NCI-H1092 treated with DMSO at 0.1 percent for 48 hours (cell line): ENCODE measurements around the gene FGFR2.

ENCODE experiments used
- DNase-seq: peaks from one replicate; lab custom pipeline; 2025; lab: John Stamatoyannopoulos, UW

The FGFR2 gene

DNA sequence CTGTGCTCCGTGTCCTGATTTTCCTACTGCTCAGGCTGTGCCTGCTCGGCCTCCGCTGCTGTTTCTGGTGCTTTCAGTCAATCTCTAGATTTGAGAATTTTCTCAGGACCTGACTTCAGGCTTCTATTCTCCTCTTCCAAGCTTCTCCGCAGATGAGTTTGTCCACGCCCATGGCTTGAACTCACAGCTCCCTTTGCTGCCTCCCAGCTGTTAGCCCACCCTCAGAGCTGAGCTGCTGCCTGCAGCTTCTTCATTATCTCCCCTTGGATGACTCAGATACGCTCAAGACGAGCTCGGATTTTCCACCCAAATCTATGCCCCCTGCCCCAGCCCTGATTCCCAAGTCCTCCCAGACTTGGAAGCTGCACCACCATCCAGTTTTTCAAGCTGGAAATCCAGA, 104.7 kb downstream of the FGFR2 start:
- DNase-seq = no peak

DNA sequence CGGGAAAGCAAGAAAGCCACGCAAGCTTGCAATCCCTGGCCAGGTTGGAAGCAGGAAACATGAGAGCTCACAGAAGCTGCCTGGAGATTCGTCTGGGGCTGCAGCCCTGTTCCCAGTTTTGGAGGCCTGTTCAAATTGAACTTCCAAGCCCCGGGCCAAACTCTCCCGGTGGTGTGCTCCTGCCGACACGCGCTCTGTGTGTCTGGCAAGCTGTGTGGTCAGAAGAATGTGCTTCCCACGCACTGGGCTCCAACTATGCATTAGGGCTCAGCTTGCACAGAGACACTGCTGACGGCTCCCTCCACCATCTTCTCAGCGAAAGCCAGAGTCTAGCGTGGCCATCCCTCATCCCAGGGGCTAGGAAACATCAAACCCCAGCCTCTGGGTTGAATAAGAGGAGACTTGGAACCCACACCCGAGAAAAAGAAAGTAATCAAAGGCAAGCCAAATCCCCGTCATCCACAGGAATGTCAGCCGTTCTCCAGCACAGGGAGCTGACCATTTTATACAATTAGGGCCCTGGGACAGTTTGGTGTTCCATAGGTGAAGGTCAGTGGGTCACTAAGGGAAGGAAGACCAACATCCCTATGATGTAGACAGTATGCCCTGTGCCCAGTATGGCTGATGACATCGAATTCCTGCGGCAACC, 107.2 kb downstream of the FGFR2 start:
- no peak for DNase-seq

- DNase-seq = no peak
These were observed 112.7 kb downstream of the FGFR2 start for GRCh38 chr10:121485436-121486139.

DNA sequence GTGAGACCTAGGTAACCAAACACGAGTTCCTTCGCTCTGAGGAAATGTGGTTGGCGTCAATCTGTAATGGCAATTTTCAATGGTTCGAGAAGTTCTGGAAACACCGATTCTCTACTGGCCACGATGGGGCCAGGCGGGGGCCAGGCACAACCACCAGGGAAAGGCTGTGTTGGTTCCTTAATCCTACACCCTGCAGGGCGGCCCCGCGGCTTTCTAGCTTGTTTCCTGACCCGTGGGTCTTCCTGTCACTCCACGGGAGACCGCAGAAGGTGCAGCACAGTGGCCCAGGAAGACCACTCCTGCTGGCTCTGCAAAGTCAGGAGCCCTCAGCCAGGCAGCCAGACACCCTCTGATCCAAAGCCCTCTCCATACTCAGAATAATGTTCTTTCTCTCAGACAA, 113.4 kb downstream of the FGFR2 start:
- DNase-seq = no peak

DNA sequence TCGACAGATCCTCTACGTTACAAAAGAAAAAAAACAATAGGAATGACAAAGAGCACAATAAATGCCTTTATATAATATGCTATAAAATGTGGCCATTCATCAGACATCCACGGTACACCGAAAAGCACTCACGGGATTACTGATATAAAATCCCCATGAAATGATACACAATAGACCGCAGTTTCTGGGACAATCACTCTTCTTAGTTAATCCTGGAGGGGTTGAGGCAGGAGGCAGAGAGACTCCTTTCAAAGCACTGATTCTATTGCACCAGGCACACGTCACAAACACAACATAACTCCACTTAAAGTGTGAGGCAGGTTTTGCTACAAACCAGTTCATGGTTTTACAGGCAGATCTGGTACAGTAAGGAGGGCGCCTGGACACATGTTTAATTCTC, 113.8 kb downstream of the FGFR2 start:
- DNase-seq = no peak

DNA sequence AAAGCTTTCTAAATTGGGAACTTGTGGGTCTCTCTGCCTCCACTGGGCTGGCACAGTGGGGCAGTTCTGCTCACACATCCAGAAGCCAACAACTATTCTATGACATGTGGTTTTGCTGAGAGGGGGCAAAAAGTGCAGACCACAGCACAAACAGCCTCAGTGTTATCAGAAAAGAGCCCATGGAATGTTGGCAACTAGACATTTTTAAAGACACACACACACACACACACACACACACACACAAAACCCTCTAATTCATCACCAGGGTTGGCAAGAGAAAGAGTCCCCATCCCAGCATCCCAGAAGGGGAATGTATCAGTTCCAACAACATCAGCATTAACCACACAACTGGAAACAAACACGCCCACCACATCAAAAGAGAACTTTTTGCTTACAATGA, 117.1 kb downstream of the FGFR2 start:
- DNase-seq = no peak

- no peak for DNase-seq
These were observed 119.7 kb downstream of the FGFR2 start for GRCh38 chr10:121478556-121478955.

DNA sequence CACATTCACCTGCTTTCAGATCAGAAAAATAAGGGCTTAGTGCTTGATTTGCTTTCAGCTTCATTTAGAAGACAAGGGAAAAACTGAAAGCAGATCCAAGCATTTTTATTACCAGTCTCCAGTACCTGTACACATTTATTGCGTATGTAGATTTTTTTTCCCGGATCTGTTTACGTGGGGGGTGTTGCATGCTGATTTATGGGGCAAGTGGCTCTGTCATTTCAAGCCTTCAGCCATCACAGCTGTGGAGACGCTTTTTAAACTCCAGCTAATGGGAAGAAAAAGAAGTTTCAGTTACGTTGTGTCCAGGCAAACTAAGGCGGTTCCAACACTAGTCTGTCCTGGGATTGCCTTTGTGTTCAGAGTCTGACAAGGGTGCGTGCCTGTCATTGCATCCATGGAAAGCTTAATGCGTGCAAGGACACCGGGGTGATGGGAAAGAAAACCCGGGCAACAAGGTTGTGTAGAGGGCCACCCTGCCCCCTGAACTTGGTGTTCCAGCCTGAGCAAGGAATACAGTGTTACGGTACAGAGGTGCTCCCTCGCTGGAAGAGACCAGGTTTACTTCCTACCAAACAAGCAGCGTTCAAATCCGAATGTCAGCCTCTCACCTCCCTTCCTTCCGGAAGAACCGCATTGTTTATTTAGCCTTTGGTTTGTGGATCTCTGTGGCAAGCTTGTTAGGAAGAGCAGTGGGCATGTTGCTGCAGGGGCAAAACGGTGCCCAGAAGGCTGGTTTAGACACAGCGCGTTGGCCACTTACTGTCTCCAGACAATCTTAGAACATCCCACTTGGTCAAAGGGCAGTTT, 128.2 kb downstream of the FGFR2 start:
- DNase-seq = no peak

GRCh38 chr10:121468726-121469125, 129.5 kb downstream of the FGFR2 start:
- no peak for DNase-seq

DNA sequence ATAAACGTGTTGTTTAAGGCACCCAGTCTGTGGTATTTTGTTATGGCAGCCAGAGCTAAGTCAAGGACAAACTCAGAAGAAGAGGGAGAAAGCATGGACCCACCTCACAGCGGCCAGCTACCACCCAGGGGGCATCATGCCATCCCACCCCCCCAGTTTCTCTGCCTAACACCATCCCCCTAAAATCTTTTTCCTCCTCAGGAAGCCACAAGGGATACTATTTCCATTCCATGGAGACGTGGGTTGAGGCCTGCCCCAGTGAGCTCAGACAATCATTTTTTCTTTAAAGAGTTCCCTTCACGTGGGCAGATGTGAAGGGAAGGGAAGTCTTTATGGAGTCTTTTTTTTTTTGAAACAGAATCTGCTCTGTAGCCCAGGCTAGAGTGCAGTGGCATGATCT, 131.8 kb downstream of the FGFR2 start:
- DNase-seq = no peak

GRCh38 chr10:121465215-121465614, 133.0 kb downstream of the FGFR2 start:
- DNase-seq = no peak

GRCh38 chr10:121464517-121464916, 133.7 kb downstream of the FGFR2 start:
- no peak for DNase-seq

GRCh38 chr10:121462955-121463354, 135.3 kb downstream of the FGFR2 start:
- DNase-seq = no peak

DNA sequence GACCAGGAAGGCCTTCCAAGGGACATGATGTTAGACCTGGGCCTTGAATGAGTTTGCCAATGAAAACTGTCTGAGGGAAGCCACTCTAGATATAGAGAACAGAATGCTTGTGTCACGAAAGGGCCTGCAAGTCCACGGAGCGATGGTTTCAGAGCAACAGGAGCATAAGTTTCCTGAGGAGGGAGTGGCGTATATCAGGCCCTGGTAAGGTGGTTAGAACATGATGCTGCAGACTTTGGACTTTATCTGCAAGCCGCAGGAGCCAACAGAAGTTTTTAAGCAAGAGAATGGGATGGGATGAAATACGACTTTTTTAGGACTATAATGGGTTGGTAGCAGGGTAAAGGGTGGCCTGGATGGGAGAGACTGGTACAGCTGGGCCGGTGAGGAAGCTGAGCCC, 136.0 kb downstream of the FGFR2 start:
- DNase-seq = no peak

- DNase-seq = no peak
These were observed 136.9 kb downstream of the FGFR2 start for GRCh38 chr10:121461307-121461706.

- DNase-seq = no peak
These were observed 137.5 kb downstream of the FGFR2 start for GRCh38 chr10:121460733-121461132.

DNA sequence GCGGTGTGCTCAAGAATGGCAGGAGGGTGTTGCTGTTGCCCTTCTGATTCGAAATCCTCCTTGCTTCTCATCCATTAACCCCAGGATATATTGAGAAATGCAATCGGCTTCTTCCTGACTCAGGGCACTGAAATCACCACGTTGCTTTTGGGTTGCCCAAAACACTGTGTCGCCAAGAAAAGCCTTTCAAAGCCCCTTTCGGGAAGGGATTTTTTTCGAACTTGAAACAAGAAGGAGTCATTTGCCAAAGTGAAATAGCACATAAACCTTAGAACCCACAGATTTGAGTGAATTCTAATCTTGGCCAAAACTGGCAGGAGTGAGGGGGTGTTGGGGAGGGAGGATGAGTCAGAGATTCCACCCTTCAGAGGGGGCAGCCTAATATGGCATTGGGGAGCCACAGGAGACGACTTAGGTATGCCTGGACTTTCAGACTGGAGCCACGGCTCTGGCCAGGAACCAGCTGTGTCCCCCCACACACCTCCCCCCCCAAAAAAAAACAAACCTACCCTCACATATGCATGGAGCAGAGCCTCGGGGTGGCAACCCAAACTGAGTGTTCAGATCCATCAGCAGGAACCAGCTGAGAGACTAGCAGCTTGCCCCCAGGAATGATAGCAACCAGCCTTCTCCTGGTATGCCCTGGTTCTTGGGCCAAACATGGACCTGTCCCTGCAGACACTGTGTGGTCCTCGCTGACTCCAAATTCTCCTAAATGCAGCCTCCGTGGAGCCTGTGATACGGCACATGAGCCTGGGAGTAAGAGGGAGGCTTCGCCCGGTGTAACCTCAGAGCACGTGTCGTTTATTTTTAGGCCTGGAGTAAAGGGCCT, 138.4 kb downstream of the FGFR2 start:
- no peak for DNase-seq

GRCh38 chr10:121459279-121459621, 139.0 kb downstream of the FGFR2 start:
- no peak for DNase-seq

GRCh38 chr10:121457729-121458128, 140.5 kb downstream of the FGFR2 start:
- DNase-seq = no peak

DNA sequence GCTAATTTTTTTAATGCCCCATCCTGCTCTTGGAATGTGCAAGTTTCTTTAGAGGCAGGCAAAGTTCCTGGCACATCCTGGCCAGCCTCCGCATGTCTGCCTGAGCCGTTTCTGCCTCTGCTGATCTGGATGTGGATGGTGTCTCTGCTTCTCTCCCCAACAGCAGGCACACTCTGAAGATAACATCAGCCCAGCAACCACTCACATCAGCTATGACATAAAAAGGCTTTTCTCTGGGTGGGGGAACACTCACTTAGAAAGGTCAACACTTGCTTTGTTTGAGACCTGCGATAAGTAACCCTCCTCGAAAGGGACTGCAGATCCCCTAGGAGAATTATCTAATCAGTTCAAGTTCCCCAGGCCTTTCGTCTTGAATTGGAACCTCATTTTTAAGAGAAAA, 142.9 kb downstream of the FGFR2 start:
- DNase-seq = no peak

DNA sequence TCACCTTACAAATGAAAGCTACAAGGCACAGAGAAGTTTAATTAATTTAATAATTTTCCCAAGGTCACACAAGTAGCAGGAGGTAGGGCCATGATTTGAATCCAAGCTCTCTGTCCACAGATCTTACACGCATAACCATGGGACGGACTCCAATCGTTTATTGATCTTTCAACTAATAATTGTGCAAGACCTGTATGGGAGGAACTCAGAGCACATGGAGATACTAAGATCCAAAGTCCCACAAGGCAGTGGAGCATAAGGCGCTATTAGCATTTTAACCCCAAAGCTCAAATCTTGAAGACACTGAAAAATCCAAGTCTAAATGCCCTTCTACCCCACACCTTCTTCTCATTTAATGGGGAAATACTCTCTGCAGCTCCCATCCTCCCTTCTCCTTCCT, 143.5 kb downstream of the FGFR2 start:
- no peak for DNase-seq

GRCh38 chr10:121453160-121453559, 145.1 kb downstream of the FGFR2 start:
- DNase-seq = no peak
